ENCODE measurements around the gene APEX2. TPM values are rescaled to one million over a fixed set of nuclear protein-coding genes. Genes with fewer than 3 reads are reported as not detected.
"Not testable (repeated sequence)": the region's sequence is repeated elsewhere in the genome, so short reads cannot be mapped to it uniquely, and the experiment has no call there.

Gene APEX2
- total and polyA plus RNA-seq, 4 donors: 6.2 to 15.4 (median 10.2) TPM

DNA sequence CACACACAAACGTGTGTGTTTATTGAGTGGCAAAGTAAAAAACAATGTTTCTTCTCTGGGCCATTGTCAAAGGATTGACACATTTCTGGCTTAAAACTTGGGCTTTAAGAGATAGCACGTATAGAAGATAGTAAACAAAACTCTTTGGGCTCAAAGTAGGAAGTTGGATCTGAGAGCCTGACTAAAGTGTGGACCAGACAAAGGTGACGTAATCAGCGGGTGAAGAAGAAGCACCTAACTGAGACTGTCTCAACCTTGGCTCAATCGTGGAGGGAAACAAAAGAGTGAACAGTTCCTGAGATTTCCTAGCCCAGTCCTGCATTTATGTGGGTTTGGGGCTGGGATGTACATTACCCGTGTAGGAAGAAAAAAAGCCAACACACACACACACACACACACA is 19.8 kb upstream of the APEX2 start:
- ATAC-seq (ENCODE audit: insufficient read depth, low FRiP score) (no peak), DNase-seq (no peak)
- Histone ChIP-seq H3K4me3 (no peak overlapping the region), H3K4me1 (ENCODE audit: control insufficient read depth in 5 of 5, insufficient read depth in 5 of 5, low read length in 5 of 5) (no peaks in the 10 kb centered on the region), H3K9me3 (ENCODE audit: control insufficient read depth in 4 of 4, insufficient read depth in 3 of 4, low read length in 3 of 4) (peaks cover 0 to 5% (median 0%) of the 10 kb centered on the region in 4 donors), H3K9ac (ENCODE audit: insufficient read depth in 1 of 2, low read length in 2 of 2) (no peak overlapping the region), H3K27me3 (ENCODE audit: control insufficient read depth in 3 of 3, insufficient read depth in 3 of 3, low read length in 2 of 3) (no peaks in the 10 kb centered on the region), H3K27ac (ENCODE audit: low read depth in 1 of 2, low read length in 1 of 2) (no peak overlapping the region), H3K36me3 (ENCODE audit: control insufficient read depth in 4 of 4, insufficient read depth in 4 of 4, low read length in 4 of 4) (no peaks in the 10 kb centered on the region)
- 64 to 79% methylated on average over 6 of the region's 6 CpGs for WGBS, 2 donors
- TF ChIP-seq, protein P1, sequence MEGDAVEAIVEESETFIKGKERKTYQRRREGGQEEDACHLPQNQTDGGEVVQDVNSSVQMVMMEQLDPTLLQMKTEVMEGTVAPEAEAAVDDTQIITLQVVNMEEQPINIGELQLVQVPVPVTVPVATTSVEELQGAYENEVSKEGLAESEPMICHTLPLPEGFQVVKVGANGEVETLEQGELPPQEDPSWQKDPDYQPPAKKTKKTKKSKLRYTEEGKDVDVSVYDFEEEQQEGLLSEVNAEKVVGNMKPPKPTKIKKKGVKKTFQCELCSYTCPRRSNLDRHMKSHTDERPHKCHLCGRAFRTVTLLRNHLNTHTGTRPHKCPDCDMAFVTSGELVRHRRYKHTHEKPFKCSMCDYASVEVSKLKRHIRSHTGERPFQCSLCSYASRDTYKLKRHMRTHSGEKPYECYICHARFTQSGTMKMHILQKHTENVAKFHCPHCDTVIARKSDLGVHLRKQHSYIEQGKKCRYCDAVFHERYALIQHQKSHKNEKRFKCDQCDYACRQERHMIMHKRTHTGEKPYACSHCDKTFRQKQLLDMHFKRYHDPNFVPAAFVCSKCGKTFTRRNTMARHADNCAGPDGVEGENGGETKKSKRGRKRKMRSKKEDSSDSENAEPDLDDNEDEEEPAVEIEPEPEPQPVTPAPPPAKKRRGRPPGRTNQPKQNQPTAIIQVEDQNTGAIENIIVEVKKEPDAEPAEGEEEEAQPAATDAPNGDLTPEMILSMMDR (IDR thresholded peaks at IDR 0.05; ENCODE audit: control extremely low read depth, extremely low read depth): no peak

DNA sequence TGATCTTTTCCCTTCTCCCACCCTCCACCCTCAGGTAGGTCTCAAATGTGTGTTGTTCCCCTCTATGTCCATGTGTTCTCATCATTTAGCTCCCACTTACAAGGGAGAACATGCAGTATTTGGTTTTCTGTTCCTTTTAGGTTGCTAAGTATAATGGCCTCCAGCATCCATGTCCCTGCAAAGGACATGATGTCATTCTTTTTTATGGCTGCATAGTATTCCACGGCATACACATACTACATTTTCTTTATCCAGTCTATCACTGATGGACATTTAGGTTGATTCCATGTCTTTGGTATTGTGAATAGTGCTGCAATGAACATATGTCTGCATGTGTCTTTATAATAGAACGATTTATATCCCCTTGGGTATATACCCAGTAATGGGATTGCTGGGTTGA is 16.9 kb upstream of the APEX2 start:
- not testable (repeated sequence) for H3K4me3 ChIP-seq; H3K27me3 ChIP-seq (ENCODE audit: control insufficient read depth in 3 of 3, insufficient read depth in 3 of 3, low read length in 2 of 3); H3K36me3 ChIP-seq (ENCODE audit: control insufficient read depth in 4 of 4, insufficient read depth in 4 of 4, low read length in 4 of 4); ATAC-seq (ENCODE audit: insufficient read depth, low FRiP score); DNase-seq; H3K4me1 ChIP-seq (ENCODE audit: control insufficient read depth in 5 of 5, insufficient read depth in 5 of 5, low read length in 5 of 5); H3K27ac ChIP-seq (ENCODE audit: low read depth in 1 of 2, low read length in 1 of 2); H3K9me3 ChIP-seq (ENCODE audit: control insufficient read depth in 4 of 4, insufficient read depth in 3 of 4, low read length in 3 of 4); H3K9ac ChIP-seq (ENCODE audit: insufficient read depth in 1 of 2, low read length in 2 of 2)
- 91 to 100% methylated on average over 2 of the region's 2 CpGs for WGBS, 2 donors

DNA sequence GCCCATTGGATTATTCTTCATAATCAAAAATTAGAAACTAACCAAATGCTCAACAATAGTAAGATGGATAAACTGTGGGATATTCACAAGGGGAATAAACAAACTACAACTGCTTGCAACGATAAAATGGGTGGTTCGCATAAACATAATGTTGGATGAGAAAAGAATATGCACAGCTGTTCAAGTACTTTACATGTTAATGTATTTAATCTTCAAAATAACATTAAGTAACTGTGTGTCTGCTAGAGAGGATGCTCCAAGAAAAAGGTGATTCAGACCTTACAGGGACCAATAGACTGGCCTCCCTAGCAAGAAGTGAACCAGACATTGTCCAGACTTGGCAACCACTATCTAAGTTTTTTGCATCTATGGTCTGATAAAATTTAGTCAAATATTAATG is 8.5 kb upstream of the APEX2 start:
- Histone ChIP-seq H3K27me3 (ENCODE audit: control insufficient read depth in 3 of 3, insufficient read depth in 3 of 3, low read length in 2 of 3) (peaks cover 2 to 10% (median 3%) of the 10 kb centered on the region in 3 donors), H3K36me3 (ENCODE audit: control insufficient read depth in 4 of 4, insufficient read depth in 4 of 4, low read length in 4 of 4) (no peaks in the 10 kb centered on the region), H3K27ac (ENCODE audit: low read depth in 1 of 2, low read length in 1 of 2) (no peak overlapping the region), H3K4me3 (no peak overlapping the region), H3K9me3 (ENCODE audit: control insufficient read depth in 4 of 4, insufficient read depth in 3 of 4, low read length in 3 of 4) (peaks cover 0 to 3% (median 0%) of the 10 kb centered on the region in 4 donors), H3K4me1 (ENCODE audit: control insufficient read depth in 5 of 5, insufficient read depth in 5 of 5, low read length in 5 of 5) (no peaks in the 10 kb centered on the region), H3K9ac (ENCODE audit: insufficient read depth in 1 of 2, low read length in 2 of 2) (no peak overlapping the region)
- ATAC-seq (ENCODE audit: insufficient read depth, low FRiP score) (no peak), DNase-seq (peak in 2 of 3 donors; percentile 9 to 24)
- WGBS, 2 donors: 80 to 86% methylated on average over 2 of the region's 2 CpGs
- TF ChIP-seq, protein P1 (IDR thresholded peaks at IDR 0.05; ENCODE audit: control extremely low read depth, extremely low read depth): no peak

DNA sequence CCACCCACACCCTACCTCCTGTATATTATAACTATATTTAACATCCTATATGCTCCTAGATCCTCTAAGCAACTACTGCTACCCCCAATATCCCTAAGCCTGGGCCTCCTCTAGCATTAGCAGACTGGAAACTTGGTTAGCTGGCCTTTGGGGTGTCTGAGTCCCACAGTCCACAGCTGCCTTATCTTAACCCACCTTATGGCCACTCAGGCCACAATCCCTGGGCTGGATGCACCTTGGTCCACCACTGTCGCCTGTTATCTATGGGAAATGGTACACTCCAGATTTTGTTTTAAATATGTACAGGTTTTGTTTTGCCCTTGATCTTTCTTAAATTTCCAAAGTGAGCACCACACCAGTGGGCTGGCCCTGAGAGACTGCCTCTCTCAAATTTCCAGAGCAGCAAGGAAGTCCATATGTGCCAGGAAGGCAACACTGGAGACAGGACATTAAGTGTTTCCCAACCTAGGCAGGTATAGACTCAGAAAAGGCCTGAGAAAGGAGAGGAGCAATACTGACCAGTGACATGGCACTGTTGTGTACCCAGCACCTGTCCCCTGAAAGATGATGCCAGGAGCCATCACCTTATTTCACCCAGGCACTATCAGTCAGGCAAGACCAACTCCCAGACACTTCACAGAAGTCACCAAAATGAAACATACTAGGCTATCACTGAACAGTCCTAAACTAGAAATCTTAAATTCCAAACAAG is 7.1 kb upstream of the APEX2 start:
- ATAC-seq (ENCODE audit: insufficient read depth, low FRiP score): no peak
- Histone ChIP-seq H3K4me3 (no peak overlapping the region), H3K27me3 (ENCODE audit: control insufficient read depth in 3 of 3, insufficient read depth in 3 of 3, low read length in 2 of 3) (peaks cover 2 to 10% (median 3%) of the 10 kb centered on the region in 3 donors), H3K4me1 (ENCODE audit: control insufficient read depth in 5 of 5, insufficient read depth in 5 of 5, low read length in 5 of 5) (no peaks in the 10 kb centered on the region), H3K36me3 (ENCODE audit: control insufficient read depth in 4 of 4, insufficient read depth in 4 of 4, low read length in 4 of 4) (no peaks in the 10 kb centered on the region), H3K9me3 (ENCODE audit: control insufficient read depth in 4 of 4, insufficient read depth in 3 of 4, low read length in 3 of 4) (peaks cover 0 to 3% (median 0%) of the 10 kb centered on the region in 4 donors), H3K9ac (ENCODE audit: insufficient read depth in 1 of 2, low read length in 2 of 2) (no peak overlapping the region), H3K27ac (ENCODE audit: low read depth in 1 of 2, low read length in 1 of 2) (no peak overlapping the region)
- TF ChIP-seq, protein P1 (IDR thresholded peaks at IDR 0.05; ENCODE audit: control extremely low read depth, extremely low read depth): no peak
- 88 to 100% methylated on average over 1 of the region's 1 CpG for WGBS, 2 donors
- no peak for DNase-seq
